Epithelial cell of esophagus (primary cell): Measurements from ENCODE around the gene ARL8A.

Source experiments
- DNase-seq: peaks from one replicate; pipeline ENCODE4 v3.0.0; 2010; ENCODE audit warnings: low read depth
- H3K4me3 ChIP-seq: 2 replicates; pipeline ENCODE4 v1.5.1; 2011; ENCODE audit warnings: mild to moderate bottlenecking, low read length, control low read depth
- CTCF ChIP-seq: IDR thresholded peaks from 2 replicates; pipeline ENCODE4 v1.5.1; 2011; ENCODE audit warnings: low read depth, mild to moderate bottlenecking, low read length, control low read depth, inconsistent platforms; ENCODE audit not compliant: insufficient read depth; ENCODE audit errors: missing control alignments

The ARL8A gene

GRCh38 chr1:202189001-202189790 is 44.7 kb upstream of the ARL8A start:
- TF ChIP-seq CTCF = peak; percentile 68
- DNase-seq = peak; percentile 62
- H3K4me3 ChIP-seq = no peak overlapping the region

GRCh38 chr1:202187697-202188407 is 43.3 kb upstream of the ARL8A start:
- no peak for TF ChIP-seq CTCF
- no peak overlapping the region for H3K4me3 ChIP-seq
- DNase-seq = no peak

- DNase-seq = no peak
- H3K4me3 ChIP-seq = no peak overlapping the region
- TF ChIP-seq CTCF = no peak
Observed at GRCh38 chr1:202187041-202187671, 42.6 kb upstream of the ARL8A start.

GRCh38 chr1:202186327-202186726 is 41.8 kb upstream of the ARL8A start:
- DNase-seq = no peak
- TF ChIP-seq CTCF = no peak

GRCh38 chr1:202184750-202185460 is 40.4 kb upstream of the ARL8A start:
- DNase-seq = peak; percentile 85
- peak; percentile 89 for TF ChIP-seq CTCF

More at GRCh38 chr1:202186327-202186726, 41.8 kb upstream of the ARL8A start:
- H3K4me3 ChIP-seq = no peak overlapping the region

GRCh38 chr1:202182040-202182877 is 37.7 kb upstream of the ARL8A start:
- no peak overlapping the region for H3K4me3 ChIP-seq
- no peak for TF ChIP-seq CTCF
- no peak for DNase-seq

More at GRCh38 chr1:202184750-202185460, 40.4 kb upstream of the ARL8A start:
- H3K4me3 ChIP-seq = no peak overlapping the region
